Measurements from ENCODE around the gene DAGLA.

Gene DAGLA

DNA sequence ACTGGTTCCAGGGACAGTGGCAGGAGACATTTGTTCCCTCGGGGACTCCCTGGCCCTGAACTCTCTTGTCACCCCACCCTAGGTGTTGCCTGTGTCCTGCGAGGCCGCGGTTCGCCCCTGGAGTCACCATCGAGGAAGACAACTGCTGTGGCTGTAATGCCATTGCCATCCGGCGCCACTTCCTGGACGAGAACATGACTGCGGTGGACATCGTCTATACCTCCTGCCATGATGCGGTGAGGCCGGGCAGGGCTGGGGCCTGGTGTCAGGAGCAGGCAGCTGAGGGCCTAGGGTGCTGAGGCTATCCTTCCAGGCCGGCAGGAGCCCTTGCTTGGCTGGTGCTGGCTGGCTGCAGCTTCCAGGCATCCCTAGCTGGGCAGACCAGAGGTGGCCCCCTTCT lies 54.6 kb downstream of the DAGLA start:
- Mint-ChIP-seq H3K27ac (no peak overlapping the region), H3K27me3 (peaks cover 21% of the 10 kb centered on the region), H3K9me3 (no peaks in the 10 kb centered on the region), H3K36me3 (no peaks in the 10 kb centered on the region), H3K4me3 (no peak overlapping the region), H3K4me1 (peaks cover 7% of the 10 kb centered on the region)
- no peak for ATAC-seq

DNA sequence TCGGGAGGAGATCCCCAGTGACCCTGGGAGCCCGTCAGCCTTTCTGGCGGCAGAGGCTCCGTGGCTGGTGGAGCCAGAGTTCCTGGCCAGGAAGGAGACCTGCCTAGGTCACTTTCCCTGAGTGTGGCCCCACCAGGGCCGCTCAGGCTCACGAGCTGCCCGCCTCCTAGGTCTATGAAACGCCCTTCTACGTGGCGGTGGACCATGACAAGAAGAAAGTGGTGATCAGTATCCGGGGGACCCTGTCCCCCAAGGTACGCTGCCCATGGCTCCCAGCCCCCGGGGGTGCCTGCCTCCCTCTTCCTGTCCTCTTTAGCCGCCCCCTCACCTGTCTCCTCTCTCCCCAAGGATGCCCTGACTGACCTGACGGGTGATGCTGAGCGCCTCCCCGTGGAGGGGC lies 55.2 kb downstream of the DAGLA start:
- Mint-ChIP-seq H3K4me3 (no peak overlapping the region), H3K4me1 (peaks cover 7% of the 10 kb centered on the region), H3K9me3 (no peaks in the 10 kb centered on the region), H3K27me3 (peaks cover 24% of the 10 kb centered on the region), H3K36me3 (no peaks in the 10 kb centered on the region), H3K27ac (no peak overlapping the region)
- ATAC-seq, result no peak

- H3K27me3 Mint-ChIP-seq, result peaks cover 24% of the 10 kb centered on the region
- ATAC-seq, result no peak
- H3K4me1 Mint-ChIP-seq, result peaks cover 7% of the 10 kb centered on the region
- no peaks in the 10 kb centered on the region for H3K9me3 Mint-ChIP-seq
- no peak overlapping the region for H3K4me3 Mint-ChIP-seq
- no peaks in the 10 kb centered on the region for H3K36me3 Mint-ChIP-seq
- no peak overlapping the region for H3K27ac Mint-ChIP-seq
These were observed 56.1 kb downstream of the DAGLA start for GRCh38 chr11:61736310-61736709.

GRCh38 chr11:61737131-61737530 lies 56.9 kb downstream of the DAGLA start:
- Mint-ChIP-seq H3K9me3 (no peaks in the 10 kb centered on the region), H3K36me3 (no peaks in the 10 kb centered on the region), H3K27ac (no peak overlapping the region), H3K4me1 (peaks cover 7% of the 10 kb centered on the region), H3K27me3 (peaks cover 24% of the 10 kb centered on the region), H3K4me3 (no peak overlapping the region)
- ATAC-seq, result no peak

- Mint-ChIP-seq H3K4me1 (peaks cover 7% of the 10 kb centered on the region), H3K27me3 (peaks cover 24% of the 10 kb centered on the region), H3K9me3 (no peaks in the 10 kb centered on the region)
These were observed 57.6 kb downstream of the DAGLA start for GRCh38 chr11:61737636-61738386.

GRCh38 chr11:61738776-61739175 lies 58.6 kb downstream of the DAGLA start:
- no peaks in the 10 kb centered on the region for H3K36me3 Mint-ChIP-seq
- no peak overlapping the region for H3K27ac Mint-ChIP-seq
- H3K4me3 Mint-ChIP-seq, result no peak overlapping the region
- H3K9me3 Mint-ChIP-seq, result no peaks in the 10 kb centered on the region
- H3K4me1 Mint-ChIP-seq, result no peaks in the 10 kb centered on the region
- H3K27me3 Mint-ChIP-seq, result peaks cover 24% of the 10 kb centered on the region
- no peak for ATAC-seq

More at GRCh38 chr11:61737636-61738386, 57.6 kb downstream of the DAGLA start:
- Mint-ChIP-seq H3K27ac (no peak overlapping the region), H3K36me3 (no peaks in the 10 kb centered on the region), H3K4me3 (no peak overlapping the region)
- ATAC-seq, result no peak

DNA sequence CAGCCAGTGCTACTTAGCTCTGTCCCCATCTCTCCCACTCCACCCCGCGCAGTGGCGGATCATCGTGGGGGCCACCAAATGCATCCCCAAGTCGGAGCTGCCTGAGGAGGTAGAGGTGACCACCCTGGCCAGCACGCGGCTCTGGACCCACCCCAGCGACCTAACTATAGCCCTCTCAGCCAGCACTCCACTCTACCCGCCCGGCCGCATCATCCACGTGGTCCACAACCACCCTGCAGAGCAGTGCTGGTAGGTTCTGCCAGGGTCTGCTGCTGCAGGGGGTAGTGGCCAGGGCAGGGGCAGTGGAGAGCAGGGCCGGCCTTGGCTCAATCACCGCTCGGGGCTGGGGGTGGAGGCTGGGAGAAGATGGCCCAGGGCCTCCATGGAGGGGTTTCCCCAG lies 59.2 kb downstream of the DAGLA start:
- ATAC-seq, result no peak
- Mint-ChIP-seq H3K36me3 (no peaks in the 10 kb centered on the region), H3K9me3 (no peaks in the 10 kb centered on the region)

DNA sequence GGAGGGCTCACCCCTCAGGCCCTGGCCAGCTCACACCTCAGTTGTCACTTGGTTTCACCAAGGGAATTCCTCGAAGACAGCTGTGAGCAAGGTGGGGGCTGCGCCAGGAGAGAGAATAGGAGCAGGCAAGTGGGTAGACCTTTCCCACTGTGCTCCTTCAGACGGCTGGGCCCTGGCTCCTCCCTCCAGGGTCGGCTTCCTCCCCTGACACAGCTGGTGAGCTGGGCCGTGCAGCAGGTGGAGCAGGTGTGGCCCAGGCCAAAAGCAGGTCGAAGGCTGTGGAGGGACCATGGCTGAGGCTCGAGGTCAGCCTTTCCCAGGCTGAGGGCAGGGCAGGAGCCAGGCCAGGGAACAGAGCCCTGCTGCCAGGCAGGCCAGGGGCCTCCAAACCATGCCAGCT lies 59.8 kb downstream of the DAGLA start:
- no peaks in the 10 kb centered on the region for H3K4me1 Mint-ChIP-seq
- no peaks in the 10 kb centered on the region for H3K36me3 Mint-ChIP-seq
- no peak for ATAC-seq
- no peaks in the 10 kb centered on the region for H3K9me3 Mint-ChIP-seq
- H3K27me3 Mint-ChIP-seq, result peaks cover 24% of the 10 kb centered on the region
- no peak overlapping the region for H3K4me3 Mint-ChIP-seq
- no peak overlapping the region for H3K27ac Mint-ChIP-seq

More for the DNA sequence above, 59.2 kb downstream of the DAGLA start:
- Mint-ChIP-seq H3K27ac (no peak overlapping the region), H3K4me3 (no peak overlapping the region), H3K4me1 (no peaks in the 10 kb centered on the region), H3K27me3 (peaks cover 24% of the 10 kb centered on the region)

- no peaks in the 10 kb centered on the region for H3K9me3 Mint-ChIP-seq
- H3K36me3 Mint-ChIP-seq, result no peaks in the 10 kb centered on the region
- H3K27me3 Mint-ChIP-seq, result peaks cover 24% of the 10 kb centered on the region
- no peak overlapping the region for H3K4me3 Mint-ChIP-seq
- ATAC-seq, result no peak
- H3K4me1 Mint-ChIP-seq, result no peaks in the 10 kb centered on the region
- no peak overlapping the region for H3K27ac Mint-ChIP-seq
These were observed 62.2 kb downstream of the DAGLA start for GRCh38 chr11:61742391-61742790.

GRCh38 chr11:61743486-61744095 lies 63.4 kb downstream of the DAGLA start:
- H3K27ac Mint-ChIP-seq, result no peak overlapping the region

DNA sequence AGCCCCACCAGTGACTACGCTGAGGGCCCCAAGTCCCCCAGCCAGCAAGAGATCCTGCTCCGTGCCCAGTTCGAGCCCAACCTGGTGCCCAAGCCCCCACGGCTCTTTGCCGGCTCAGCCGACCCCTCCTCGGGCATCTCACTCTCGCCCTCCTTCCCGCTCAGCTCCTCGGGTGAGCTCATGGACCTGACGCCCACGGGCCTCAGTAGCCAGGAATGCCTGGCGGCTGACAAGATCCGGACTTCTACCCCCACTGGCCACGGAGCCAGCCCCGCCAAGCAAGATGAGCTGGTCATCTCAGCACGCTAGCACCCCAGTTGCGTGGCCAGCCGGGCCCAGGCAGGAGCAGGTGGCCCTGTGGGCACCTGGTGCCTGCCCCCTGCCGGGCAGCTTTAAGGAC lies 64.0 kb downstream of the DAGLA start:
- Mint-ChIP-seq H3K27me3 (peaks cover 19% of the 10 kb centered on the region), H3K27ac (no peak overlapping the region), H3K36me3 (no peaks in the 10 kb centered on the region), H3K4me3 (no peak overlapping the region), H3K9me3 (no peaks in the 10 kb centered on the region), H3K4me1 (no peaks in the 10 kb centered on the region)
- ATAC-seq, result no peak

More at GRCh38 chr11:61743486-61744095, 63.4 kb downstream of the DAGLA start:
- H3K27me3 Mint-ChIP-seq, result peaks cover 19% of the 10 kb centered on the region
- H3K4me1 Mint-ChIP-seq, result no peaks in the 10 kb centered on the region
- no peaks in the 10 kb centered on the region for H3K9me3 Mint-ChIP-seq
- H3K36me3 Mint-ChIP-seq, result no peaks in the 10 kb centered on the region
- no peak overlapping the region for H3K4me3 Mint-ChIP-seq
- ATAC-seq, result no peak

- Mint-ChIP-seq H3K27ac (no peak overlapping the region), H3K4me1 (no peaks in the 10 kb centered on the region), H3K27me3 (peaks cover 19% of the 10 kb centered on the region), H3K9me3 (no peaks in the 10 kb centered on the region), H3K4me3 (no peak overlapping the region), H3K36me3 (no peaks in the 10 kb centered on the region)
- ATAC-seq, result no peak
These were observed 64.5 kb downstream of the DAGLA start for GRCh38 chr11:61744609-61745156.

- ATAC-seq, result no peak
- Mint-ChIP-seq H3K9me3 (no peaks in the 10 kb centered on the region), H3K27ac (no peak overlapping the region), H3K4me1 (no peaks in the 10 kb centered on the region), H3K4me3 (no peak overlapping the region), H3K27me3 (peaks cover 26% of the 10 kb centered on the region), H3K36me3 (no peaks in the 10 kb centered on the region)
These were observed 65.7 kb downstream of the DAGLA start for GRCh38 chr11:61745781-61746441.

GRCh38 chr11:61746442-61747191 lies 66.4 kb downstream of the DAGLA start:
- no peak for ATAC-seq
- Mint-ChIP-seq H3K27ac (no peak overlapping the region), H3K27me3 (peaks cover 33% of the 10 kb centered on the region), H3K4me3 (no peak overlapping the region), H3K36me3 (no peaks in the 10 kb centered on the region), H3K4me1 (no peaks in the 10 kb centered on the region), H3K9me3 (no peaks in the 10 kb centered on the region)

Data from stimulated activated memory B cell treated with anti-CD40 and anti-IgM and Interleukin-4, amounts not matched to agents 10 μg/mL and 1 μg/mL and 100 μg/mL, for 72 hours (primary cell).